Right lung (tissue), 10 donors: ENCODE data around the gene MOAP1. TPM values are rescaled to one million over a fixed set of nuclear protein-coding genes. Genes with fewer than 3 reads are reported as not detected.
"Not testable (repeated sequence)": the region's sequence is repeated elsewhere in the genome, so short reads cannot be mapped to it uniquely, and the experiment has no call there.

Source experiments
- DNase-seq, 2 donors: peaks; one replicate each; pipeline ENCODE4 v3.0.0-alpha.2; 2013
- long read RNA-seq, 8 donors: transcript quantifications; one replicate each; lab custom pipeline, GENCODE V29; 2026
- polyA plus RNA-seq, 5 donors: library from polyadenylated mRNA; unstranded; fragments of 120-200 nt; gene quantifications; one replicate each; pipeline versions ENCODE4 v1.2.1 to v1.2.3, GENCODE V29; 2013; ENCODE audit warnings: inconsistent platforms in 1 of 5, low replicate concordance in 1 of 5; ENCODE audit not compliant: insufficient read length in 5 of 5, insufficient read depth in 1 of 5

MOAP1 gene, protein sequence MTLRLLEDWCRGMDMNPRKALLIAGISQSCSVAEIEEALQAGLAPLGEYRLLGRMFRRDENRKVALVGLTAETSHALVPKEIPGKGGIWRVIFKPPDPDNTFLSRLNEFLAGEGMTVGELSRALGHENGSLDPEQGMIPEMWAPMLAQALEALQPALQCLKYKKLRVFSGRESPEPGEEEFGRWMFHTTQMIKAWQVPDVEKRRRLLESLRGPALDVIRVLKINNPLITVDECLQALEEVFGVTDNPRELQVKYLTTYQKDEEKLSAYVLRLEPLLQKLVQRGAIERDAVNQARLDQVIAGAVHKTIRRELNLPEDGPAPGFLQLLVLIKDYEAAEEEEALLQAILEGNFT
- polyA plus RNA-seq = 10 to 100 TPM; 29.9 to 37.0 (median 35.3) TPM
- long read RNA-seq, donor 1, transcript MOAP1-201 (3 exons, 2,441 nt) = major isoform, 13 of 18 reads
- long read RNA-seq, donor 1, transcript MOAP1-202 (2 exons, 2,529 nt) = minor isoform, 5 of 18 reads
- long read RNA-seq, donor 1, partial matches to known transcripts = 0 of 18 reads
- long read RNA-seq, donor 1, other reads (novel, unspliced or antisense) = 0 of 18 reads
- long read RNA-seq, donor 2, transcript MOAP1-201 (3 exons, 2,441 nt) = major isoform, 7 of 9 reads
- long read RNA-seq, donor 2, partial matches to known transcripts = 0 of 9 reads
- long read RNA-seq, donor 2, other reads (novel, unspliced or antisense) = 0 of 9 reads
- long read RNA-seq, donor 3, transcript MOAP1-201 (3 exons, 2,441 nt) = major isoform, 11 of 12 reads
- long read RNA-seq, donor 3, partial matches to known transcripts = 0 of 12 reads
- long read RNA-seq, donor 3, other reads (novel, unspliced or antisense) = 0 of 12 reads
- long read RNA-seq, donor 4, transcript MOAP1-201 (3 exons, 2,441 nt) = major isoform, 6 of 7 reads
- long read RNA-seq, donor 4, partial matches to known transcripts = 0 of 7 reads
- long read RNA-seq, donor 4, other reads (novel, unspliced or antisense) = 0 of 7 reads
- long read RNA-seq, donor 5, transcript MOAP1-201 (3 exons, 2,441 nt) = major isoform, 14 of 17 reads
- long read RNA-seq, donor 5, partial matches to known transcripts = 0 of 17 reads
- long read RNA-seq, donor 5, other reads (novel, unspliced or antisense) = 0 of 17 reads
- long read RNA-seq, donor 6, transcript MOAP1-201 (3 exons, 2,441 nt) = major isoform, 24 of 26 reads
- long read RNA-seq, donor 6, partial matches to known transcripts = 0 of 26 reads
- long read RNA-seq, donor 6, other reads (novel, unspliced or antisense) = 0 of 26 reads
- long read RNA-seq, donor 7, partial matches to known transcripts = 0 of 7 reads
- long read RNA-seq, donor 7, other reads (novel, unspliced or antisense) = 0 of 7 reads
- long read RNA-seq, donor 8, transcript MOAP1-201 (3 exons, 2,441 nt) = major isoform, 5 of 6 reads
- long read RNA-seq, donor 8, partial matches to known transcripts = 0 of 6 reads
- long read RNA-seq, donor 8, other reads (novel, unspliced or antisense) = 0 of 6 reads

DNA sequence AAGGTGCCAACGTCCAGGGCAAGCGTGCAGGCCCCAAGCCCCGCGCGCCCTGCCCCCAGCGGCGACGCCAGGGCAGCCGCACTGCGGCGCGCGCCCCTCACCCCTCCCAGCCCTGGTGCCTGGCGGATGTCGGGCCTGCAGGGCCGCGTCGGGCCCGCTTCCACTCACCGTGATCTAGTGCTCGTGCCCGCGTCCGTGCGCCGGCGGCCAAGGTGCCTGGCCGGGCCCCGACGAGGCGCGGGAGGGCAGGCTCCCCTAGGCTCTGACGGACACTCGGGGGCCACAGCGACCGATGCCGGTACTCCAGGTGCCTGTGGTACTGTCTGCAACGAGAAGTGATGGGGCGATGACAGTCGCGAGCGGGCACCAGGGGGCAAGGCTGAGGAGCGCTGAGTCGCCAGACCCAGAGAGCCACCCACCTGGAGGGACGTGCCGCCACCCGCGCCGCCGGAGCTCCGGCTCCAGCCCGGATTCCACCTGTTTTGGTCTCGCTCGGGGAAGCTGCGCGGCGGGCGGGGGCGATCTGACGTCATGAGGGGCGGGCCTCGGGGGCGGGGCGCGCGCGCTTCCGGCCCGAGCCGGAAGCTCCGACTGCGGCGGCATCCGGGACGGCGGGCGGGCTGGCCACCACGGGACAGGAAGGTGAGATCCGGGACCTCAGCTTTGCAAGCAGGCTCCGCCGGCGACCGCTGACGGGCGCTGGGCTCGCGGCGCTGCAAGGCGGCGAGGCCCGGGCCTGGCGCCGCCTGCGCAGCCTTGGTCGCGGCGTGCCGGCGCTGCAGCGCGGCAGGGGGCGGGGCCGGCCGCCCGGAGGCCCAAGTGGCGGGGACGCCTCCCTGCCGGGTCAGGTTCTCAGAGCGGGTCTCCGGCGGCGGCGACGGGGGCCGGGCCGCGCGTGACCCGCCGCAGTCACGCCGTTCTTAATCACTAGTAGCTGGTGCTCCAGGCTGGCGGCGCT, at the start of gene MOAP1, which contains the start of gene LYSET:
Gene MOAP1, minus strand, starts transcription at position 507 of the 958 bp plus-strand sequence. CDS start 655 bp downstream, outside the sequence.
Gene LYSET, plus strand, starts transcription at position 927 of the 958 bp plus-strand sequence. CDS start 89 bp downstream, outside the sequence.
- DNase-seq = peak; percentile 82 to 86

DNA sequence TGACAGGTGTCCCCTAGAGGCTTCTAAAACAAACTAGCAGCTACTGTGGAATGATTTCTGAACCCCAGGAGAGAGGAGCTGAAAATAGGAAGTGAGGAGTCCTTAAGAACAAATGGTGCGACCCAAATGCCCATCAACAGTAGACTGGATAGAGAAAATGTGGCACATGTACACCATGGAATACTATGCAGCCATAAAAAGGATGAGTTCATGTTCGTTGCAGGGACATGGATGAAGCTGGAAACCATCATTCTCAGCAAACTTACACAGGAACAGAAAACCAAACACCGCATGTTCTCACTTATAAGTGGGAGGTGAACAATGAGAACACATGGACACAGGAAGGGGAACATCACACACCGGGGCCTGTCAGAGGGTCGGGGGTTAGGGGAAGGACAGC, 48.4 kb upstream of the MOAP1 start:
- not testable (repeated sequence) for DNase-seq

DNA sequence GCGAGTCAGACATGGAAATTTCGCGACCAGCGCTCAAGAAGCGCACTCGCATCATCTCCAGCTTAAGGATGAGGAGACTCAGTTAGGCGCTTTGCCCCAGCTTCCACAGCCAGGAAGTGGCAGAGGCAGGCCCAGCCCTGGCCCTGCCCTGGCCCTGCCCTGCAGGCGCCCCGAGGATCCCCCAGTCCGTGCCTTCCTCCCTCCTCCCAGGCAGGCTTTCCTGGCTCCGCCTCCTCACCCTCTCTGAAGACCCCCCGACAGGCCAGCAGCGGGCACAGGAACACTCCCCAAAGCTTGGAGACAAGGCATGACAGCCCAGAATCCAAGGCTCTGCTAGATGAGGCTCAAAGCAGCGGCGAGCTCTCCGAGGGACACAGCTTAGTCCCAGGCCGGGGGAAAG, 47.5 kb upstream of the MOAP1 start:
- no peak for DNase-seq

DNA sequence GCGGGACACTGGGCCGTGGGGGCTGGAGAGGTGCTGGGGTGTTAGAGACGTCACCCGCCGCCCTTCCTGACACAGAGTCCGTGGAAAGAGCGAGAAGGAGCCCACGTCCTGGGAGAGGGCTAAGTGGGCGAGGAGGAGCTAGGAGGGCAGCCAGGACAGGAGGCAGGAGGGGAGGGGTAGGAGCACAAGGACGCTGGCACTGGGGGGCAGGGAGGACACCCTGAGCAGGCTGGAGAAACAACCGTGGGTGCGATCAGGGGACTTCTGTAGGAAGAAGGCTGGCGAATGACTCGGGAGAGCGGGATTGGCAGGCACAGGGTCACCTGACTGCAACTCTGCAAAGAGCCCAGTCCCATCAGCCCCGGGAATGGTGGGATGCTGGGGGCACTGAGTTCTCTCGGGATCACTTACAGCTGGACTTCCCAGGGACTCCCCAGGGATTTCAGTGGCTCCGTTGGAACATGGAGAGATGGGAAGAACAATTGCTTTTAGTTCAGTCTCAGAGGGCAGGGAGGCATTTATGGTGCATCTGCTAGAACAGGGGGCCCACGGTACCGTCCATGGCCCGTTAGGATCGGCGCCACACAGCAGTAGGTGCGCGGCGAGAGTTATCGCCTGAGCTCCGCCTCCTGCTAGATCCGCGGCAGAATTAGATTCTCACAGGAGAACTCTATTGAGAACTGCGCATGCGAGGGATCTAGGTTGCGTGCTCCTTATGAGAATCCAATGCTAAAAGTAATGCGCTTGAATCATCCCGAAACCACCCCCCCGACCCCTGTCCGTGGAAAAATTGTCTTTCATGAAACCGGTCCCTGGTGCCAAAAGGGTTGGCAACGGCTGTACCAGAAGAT, 46.7 kb upstream of the MOAP1 start:
- DNase-seq = peak in 1 of 2 donors; percentile 8

DNA sequence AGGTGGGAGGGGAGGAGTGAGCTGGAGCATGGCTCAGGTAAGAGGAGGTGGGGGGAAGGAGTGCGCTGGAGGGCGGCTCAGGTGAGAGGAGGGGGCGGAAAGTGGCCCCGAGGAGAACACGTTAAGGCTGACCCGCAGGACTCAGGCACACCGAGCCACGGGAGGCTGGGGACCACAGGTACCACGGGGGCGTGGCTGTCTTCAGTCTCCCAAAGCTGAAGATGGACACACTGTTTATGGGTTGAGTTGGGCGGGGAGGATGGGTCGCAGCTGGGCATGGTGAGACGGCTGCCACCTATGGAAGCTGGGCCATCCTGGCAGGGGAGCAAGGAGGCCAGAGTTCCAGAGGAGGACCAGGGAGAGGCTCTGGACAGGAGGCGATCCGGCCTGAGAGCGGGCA, 45.8 kb upstream of the MOAP1 start:
- DNase-seq = no peak

DNA sequence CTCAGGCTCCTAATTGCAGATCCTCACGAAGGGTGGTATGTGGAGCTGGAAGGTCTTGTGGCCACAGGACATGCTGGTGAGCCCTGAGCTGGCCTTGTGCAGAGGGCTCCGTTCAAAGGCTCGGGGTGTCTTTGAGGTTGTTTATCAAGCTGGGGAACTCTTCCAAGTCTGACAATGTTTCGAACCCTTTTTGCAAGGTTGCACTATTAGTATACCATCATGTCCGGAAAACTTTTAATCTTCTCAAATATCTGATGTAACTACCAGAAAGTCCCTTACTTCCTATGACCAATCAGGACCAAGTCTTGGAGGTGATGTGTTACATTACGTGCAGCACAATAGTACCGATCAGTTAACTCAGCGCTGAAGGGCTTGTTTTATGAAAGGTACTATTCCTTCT, 43.9 kb upstream of the MOAP1 start:
- DNase-seq = no peak

DNA sequence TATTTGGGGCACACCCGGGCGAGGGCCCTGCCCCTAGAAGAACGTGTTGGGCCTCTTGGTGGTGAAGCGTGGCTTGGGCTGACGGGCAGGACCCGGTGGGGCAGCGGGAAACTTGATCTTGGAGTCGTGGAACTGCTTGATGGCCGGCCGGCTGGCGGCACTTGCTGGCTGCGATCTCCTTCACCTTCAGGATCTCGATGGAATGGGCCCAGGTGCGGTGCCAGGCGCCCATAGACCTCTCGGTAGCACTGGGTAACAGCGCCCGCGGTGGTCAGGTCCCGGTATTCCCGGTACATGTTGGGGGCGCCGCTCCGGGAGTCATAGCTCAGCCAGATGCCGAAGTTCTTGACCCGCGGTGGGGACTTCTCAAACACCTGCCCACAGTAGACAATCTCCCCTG, 38.9 kb upstream of the MOAP1 start:
- DNase-seq = no peak

DNA sequence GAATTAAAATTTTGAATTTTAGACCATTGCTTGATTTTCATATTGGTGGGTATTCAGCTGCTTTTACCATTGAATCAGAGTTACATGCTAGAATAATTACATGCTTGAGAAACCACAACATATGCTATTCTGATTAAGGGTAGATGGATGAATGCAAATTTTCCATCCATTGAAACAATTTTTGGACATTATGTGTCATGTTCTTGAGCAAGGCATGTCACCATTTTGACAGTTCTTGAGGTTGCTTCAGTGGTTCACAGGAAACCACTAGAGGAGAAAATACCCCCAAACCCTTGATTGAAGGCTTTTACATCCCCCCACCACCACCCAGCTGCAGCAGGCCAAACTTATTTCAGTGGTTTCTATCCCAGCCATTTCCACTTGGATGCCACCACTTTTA, 35.8 kb upstream of the MOAP1 start:
- DNase-seq = no peak

DNA sequence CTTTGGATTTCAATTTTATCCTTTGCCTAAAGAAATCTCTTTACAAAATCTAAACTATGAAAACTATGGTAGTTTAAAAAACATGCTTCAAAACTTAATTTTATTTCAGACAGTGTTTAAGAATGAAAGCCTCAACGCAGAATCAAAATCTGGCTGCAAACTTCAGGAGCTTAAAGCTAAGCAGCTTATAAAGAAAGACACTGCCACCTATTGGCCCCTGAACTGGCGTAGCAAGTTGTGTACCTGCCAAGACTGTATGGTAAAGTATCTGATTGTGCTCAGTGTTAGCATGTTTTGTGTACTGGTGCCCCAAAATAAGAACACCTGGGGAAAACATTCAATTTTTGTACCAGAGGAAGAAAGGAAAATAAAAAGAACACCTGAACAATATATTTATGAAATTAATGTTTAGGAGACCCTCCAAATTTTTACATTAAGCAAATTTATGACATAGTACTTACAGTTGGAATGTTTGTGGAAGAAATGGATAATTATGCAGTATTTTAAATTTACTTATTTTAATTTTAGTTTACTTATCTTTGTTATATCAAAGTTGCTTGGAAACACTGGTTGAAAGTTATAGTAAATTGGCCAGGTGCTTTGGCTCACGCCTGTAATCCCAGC, 34.5 kb upstream of the MOAP1 start:
- peak in 1 of 2 donors; percentile 29 for DNase-seq

DNA sequence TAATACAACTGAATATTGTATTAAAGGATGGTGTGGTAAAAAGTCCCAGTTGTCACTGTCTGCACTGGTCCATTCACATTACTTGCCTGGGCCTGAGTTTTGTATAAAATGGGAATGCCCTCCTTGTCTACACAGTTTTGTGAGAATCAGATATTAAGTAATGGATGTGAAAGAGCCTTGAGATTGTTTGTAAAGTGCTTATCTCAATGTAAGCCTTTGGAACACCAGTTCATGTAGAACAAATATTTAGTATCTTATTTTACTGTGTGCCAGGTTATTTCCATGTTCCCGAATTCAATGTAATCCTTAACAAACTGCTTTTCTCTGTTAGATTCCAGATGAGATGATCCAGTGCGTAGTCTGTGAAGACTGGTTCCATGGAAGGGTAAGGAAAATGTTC, 29.9 kb upstream of the MOAP1 start:
- DNase-seq = no peak

DNA sequence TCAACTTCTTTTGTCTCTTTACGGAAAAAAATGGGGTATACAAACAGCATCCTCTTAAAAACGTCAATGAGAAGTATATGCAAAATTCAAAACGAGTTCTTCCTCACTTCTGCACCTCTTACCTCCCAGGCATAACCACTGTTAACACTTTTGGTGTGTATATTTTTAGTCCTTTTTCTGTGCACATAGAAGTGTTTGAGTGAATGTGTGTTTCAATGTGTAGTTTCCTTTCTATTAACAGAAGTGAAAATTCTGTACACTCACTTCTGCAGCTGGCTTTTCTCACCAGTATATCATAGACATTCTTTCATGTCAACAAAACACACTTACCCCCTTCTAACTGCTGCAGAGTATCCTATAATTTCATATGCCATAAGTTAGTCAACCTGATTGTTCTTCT, 27.7 kb upstream of the MOAP1 start:
- DNase-seq = no peak

DNA sequence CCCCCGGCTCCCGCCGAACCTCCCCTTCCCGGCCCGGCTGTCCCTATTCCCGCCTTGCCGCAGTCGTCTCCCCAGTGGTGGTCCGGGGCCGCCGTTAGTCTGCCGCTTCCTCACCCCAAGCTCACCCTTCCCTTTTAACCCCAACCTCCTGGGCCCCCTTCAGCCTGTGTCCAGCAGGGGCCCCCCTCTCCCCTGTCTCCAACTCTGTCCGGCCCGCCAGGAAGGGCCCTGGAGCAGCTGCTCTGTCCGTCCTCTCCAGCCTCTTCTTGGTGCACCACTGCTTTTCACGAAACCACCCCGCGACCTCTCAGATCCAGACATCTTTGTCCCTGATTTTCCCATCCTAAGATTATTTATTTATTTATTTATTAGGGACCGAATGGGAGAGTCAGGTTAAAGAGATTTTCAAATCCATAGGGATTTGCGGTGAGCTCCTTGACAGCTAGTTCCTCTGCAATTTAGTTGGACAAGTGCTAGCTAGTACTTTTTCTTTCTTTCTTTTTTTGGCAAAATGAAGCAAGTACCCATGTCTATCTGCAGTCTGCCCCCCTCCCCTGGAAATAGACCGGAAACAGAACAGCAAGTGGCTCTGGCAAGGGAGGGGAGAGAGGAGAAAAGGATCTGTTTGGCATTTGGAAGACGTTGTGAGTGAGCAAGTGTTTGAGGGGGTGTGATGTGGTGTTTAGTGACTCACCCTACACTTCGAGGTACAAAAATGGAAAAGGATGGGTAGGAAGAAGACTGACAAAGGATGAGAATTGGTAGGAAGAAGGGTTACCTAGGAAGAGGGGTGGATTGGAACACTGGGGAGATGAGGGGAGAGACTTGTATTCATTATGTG, 23.0 kb upstream of the MOAP1 start:
- peak in 1 of 2 donors; percentile 55 for DNase-seq

DNA sequence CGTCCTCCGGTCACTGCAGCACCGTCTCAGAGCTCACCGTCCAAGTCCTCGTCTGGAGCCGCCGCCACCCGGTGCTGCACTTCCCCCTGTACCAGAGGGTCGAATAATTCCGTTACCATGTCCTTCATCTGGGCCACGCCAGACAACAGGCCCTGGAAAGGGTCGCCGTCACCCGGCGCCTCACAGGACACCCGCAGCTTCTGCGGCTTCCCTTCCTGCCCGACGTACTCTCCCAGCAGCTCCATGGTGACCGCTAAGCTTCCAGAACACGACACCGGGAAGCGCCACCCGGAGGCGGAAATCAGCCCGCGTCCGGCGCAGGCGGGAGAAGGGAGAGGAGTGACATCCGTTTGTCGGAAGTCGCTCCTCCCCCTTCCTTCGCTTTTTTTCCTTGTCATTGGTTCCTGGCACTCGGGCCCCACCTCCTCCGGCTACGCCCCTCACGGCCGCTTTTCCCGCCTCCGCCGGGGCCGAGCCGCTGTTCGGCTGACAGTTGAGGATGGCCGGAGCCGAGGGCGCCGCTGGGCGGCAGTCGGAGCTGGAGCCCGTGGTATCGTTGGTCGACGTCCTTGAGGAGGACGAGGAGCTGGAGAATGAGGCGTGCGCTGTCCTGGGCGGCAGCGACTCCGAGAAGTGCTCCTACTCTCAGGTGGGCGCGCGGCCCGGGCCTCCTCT, 22.2 kb upstream of the MOAP1 start, which contains the start of the genes GON7 and UBR7:
Gene GON7, minus strand, starts transcription at position 273 of the 675 bp plus-strand sequence. Its CDS starts 28 bp downstream, at position 245.
Gene UBR7, plus strand, starts transcription at position 464 of the 675 bp plus-strand sequence. Its CDS starts 36 bp downstream, at position 500.
- DNase-seq = peak; percentile 95 to 96

DNA sequence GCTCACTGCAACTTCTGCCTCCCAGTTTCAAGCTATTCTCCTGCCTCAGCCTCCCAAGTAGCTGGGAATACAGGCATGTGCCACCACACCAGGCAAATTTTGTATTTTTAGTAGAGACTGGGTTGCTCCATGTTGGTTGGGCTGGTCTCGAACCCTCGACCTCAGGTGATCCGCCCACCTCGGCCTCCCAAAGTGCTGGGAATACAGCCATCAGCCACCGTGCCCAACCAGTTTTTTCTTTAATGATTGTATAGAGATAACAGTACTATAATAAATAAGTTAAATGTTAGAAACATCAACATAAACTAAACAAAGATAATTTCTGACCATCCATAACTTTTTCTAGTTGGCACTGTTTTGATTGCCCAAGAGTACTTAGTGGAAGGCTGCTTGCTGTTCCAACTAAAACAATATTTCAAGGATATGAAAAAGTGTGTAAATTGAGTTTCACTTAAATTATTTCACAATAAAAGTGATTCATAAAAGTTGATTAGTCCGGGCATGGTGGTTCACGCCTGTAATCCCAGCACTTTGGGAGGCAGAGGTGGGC, 16.5 kb upstream of the MOAP1 start:
- no peak for DNase-seq

DNA sequence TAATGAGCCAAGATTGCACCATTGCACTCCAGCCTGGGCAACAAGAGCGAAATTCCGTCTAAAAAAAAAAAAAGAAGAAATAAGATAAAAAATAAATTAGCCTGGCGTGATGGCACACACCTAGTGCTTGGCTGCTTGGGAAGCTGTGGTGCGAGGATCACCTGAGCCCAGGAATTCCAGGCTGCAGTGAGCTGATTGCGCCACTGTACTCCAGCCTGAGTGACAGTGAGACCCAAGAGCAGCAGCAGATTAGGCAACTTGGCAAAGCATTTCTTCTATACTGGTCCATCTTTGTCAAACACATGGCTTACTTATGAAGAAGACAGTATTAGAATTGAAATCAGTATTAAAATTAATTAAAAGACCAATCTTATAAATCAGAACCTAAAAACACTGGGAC, 15.9 kb upstream of the MOAP1 start:
- DNase-seq = no peak

DNA sequence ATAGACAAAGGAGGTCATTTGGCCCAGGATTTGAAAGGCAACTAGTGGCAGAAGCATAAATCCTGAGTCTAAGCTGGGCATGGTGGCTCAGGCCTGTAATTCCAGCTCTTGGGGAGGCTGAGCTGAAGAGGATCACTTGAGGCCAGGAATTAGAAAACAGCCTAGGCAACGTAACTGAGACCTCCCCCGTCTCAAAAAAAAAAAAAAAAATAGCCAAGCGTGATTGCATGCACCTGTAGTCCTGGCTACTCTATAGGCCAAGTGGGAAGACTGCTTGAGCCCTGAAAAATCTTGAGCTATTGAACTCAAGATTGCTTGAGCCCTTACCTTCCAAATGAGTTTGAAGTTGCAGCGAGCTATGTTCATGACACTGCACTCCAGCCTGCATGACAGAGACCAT, 14.3 kb upstream of the MOAP1 start:
- DNase-seq = no peak
